Caco-2 (cell line): ENCODE measurements around the gene NTF3. TPM values are rescaled to one million over a fixed set of nuclear protein-coding genes. Genes with fewer than 3 reads are reported as not detected.

Experiments used
- Bru-seq: library from RNA; stranded (reverse); fragments of 400-500 nt; gene quantifications from one replicate; lab custom pipeline; 2021; lab: Mats Ljungman, UMichigan
- BruChase-seq, 2 experiments: library from RNA; stranded (reverse); fragments of 400-500 nt; gene quantifications; one replicate each; lab custom pipeline; 2021; lab: Mats Ljungman, UMichigan
- BruUV-seq: library from RNA; stranded (reverse); fragments of 400-500 nt; replicated peaks from 2 replicates; lab custom pipeline; 2021; lab: Mats Ljungman, UMichigan
- CTCF ChIA-PET: fragments of 300-600 bp; sonication (Branson Sonifier 250); formaldehyde crosslinking; loops from one replicate; lab custom pipeline; 2022; ENCODE audit warnings: antibody characterized with exemption; lab: Charles Lee
- POLR2A ChIA-PET: fragments of 300-600 bp; sonication (Branson Sonifier 250); formaldehyde crosslinking; loops from one replicate; lab custom pipeline; 2022; ENCODE audit warnings: antibody characterized with exemption; lab: Charles Lee
- DNase-seq, 2 experiments: peaks; one replicate each; pipeline versions ENCODE4 v3.0.0 to v3.0.0-alpha.2; 2020 to 2022
- H3K27me3 ChIP-seq: replicated peaks from 2 replicates; pipeline ENCODE4 v1.6.0; 2011; ENCODE audit warnings: low read length; ENCODE audit not compliant: control insufficient read depth, insufficient read depth
- H3K36me3 ChIP-seq: 2 replicates; pipeline ENCODE4 v1.5.1; 2011; ENCODE audit warnings: low read length; ENCODE audit not compliant: control insufficient read depth, insufficient read depth
- H3K4me1 ChIP-seq: fragments of 250-450 bp; sonication (Bioruptor Pico); 2 replicates; pipeline ENCODE4 v1.5.1; 2020; ENCODE audit warnings: mild to moderate bottlenecking
- H3K4me3 ChIP-seq: 2 replicates; pipeline ENCODE4 v1.5.1; 2011; ENCODE audit warnings: low read depth, mild to moderate bottlenecking, control low read depth, low read length
- H3K9me3 ChIP-seq: fragments of 250-450 bp; sonication (Bioruptor Pico); 2 replicates; pipeline ENCODE4 v1.5.1; 2020; ENCODE audit warnings: mild to moderate bottlenecking, moderate library complexity
- H3K27ac Mint-ChIP-seq: one replicate; pipeline ENCODE4 v1.8.0; 2022; ENCODE audit warnings: mixed read lengths; ENCODE audit not compliant: unreplicated experiment
- H3K27me3 Mint-ChIP-seq: one replicate; pipeline ENCODE4 v1.8.0; 2022; ENCODE audit warnings: mixed read lengths; ENCODE audit not compliant: insufficient read depth, unreplicated experiment
- H3K36me3 Mint-ChIP-seq: one replicate; pipeline ENCODE4 v1.8.0; 2022; ENCODE audit warnings: mild to moderate bottlenecking, mixed read lengths; ENCODE audit not compliant: insufficient read depth, unreplicated experiment
- H3K4me1 Mint-ChIP-seq: one replicate; pipeline ENCODE4 v1.8.0; 2022; ENCODE audit warnings: low read depth, mixed read lengths; ENCODE audit not compliant: unreplicated experiment
- H3K4me3 Mint-ChIP-seq: one replicate; pipeline ENCODE4 v1.8.0; 2022; ENCODE audit warnings: mild to moderate bottlenecking, moderate library complexity, mixed read lengths; ENCODE audit not compliant: unreplicated experiment
- H3K9me3 Mint-ChIP-seq: one replicate; pipeline ENCODE4 v1.8.0; 2022; ENCODE audit warnings: mixed read lengths; ENCODE audit not compliant: unreplicated experiment
- CTCF ChIP-seq, 2 experiments: fragments of 200-600 bp in 1 of 2; IDR thresholded peaks; 1 replicate in 1 of 2; 2 replicates in 1 of 2; pipeline versions ENCODE4 v1.5.1 to v1.8.0; 2011 to 2022; ENCODE audit warnings: antibody characterized with exemption in 1 of 2, control low read depth in 1 of 2, inconsistent platforms in 1 of 2, low read depth in 1 of 2, low read length in 1 of 2, mild to moderate bottlenecking in 1 of 2, moderate library complexity in 1 of 2; ENCODE audit not compliant: insufficient read depth in 1 of 2, severe bottlenecking in 1 of 2, unreplicated experiment in 1 of 2
- intact Hi-C: fragments of 100-400 bp; cut with micrococcal nuclease; formaldehyde crosslinking; loops from one replicate; pipeline ENCODE4 v1.10.0; 2022; ENCODE audit not compliant: unreplicated experiment
- long read RNA-seq: library from polyadenylated mRNA; stranded (forward); transcript quantifications from one replicate; pipeline ENCODE4 v2.0.0, GENCODE V29; 2022
- total RNA-seq: library from RNA; stranded (reverse); gene quantifications from 2 replicates; pipeline ENCODE4 v1.2.3, GENCODE V29; 2022

NTF3 gene
- total RNA-seq (5.3 and 7.5 TPM in 2 replicates), Bru-seq, nascent RNA (percentile 71 among the genes with signal in this experiment), BruChase-seq, experiment 1, labeled RNA remaining after a 2-hour chase (percentile 57 among the genes with signal in this experiment), BruChase-seq, experiment 2, labeled RNA remaining after a 6-hour chase (percentile 50 among the genes with signal in this experiment)
- long read RNA-seq, transcript NTF3-202 (2 exons, 1,336 nt), result major isoform, 17 of 19 reads
- long read RNA-seq, partial matches to known transcripts, result 0 of 19 reads
- long read RNA-seq, other reads (novel, unspliced or antisense), result 2 of 19 reads

DNA sequence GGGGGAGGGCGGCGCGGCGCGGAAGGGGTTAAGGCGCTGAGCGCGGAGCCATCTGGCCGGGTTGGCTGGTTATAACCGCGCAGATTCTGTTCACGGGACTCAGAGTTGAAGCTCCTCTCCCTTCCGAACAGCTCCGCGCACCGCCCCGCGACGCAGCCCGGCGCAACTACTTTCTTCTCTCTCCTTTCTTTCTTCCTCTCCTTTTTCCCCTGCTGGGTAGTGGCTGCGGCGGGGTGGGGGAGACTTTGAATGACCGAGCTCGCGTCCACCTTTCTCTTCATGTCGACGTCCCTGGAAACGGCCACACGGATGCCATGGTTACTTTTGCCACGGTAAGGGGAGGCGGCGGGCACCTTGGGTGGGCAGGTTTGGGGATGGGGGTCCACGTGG is at the start of gene NTF3:
NTF3 (plus strand) TSS at position 98 of the 390 bp plus-strand sequence; CDS start at position 315, 217 bp downstream.
- Histone ChIP-seq H3K36me3 (no peaks in the 10 kb centered on the region), H3K9me3 (no peaks in the 10 kb centered on the region), H3K4me1 (peaks cover 19% of the 10 kb centered on the region), H3K27me3 (no peaks in the 10 kb centered on the region), H3K4me3 (peak within 1 kb of the TSS; percentile 62)
- H3K4me3 Mint-ChIP-seq, result no peak within 1 kb of the TSS
- H3K27ac Mint-ChIP-seq, result peak within 1 kb of the TSS; percentile 71
- intact Hi-C loops, result loop anchor here (1.0 to 5.0 kb wide), 2 partner anchors 10 to 605 kb away; no protein-coding TSS in a partner anchor
- DNase-seq, result peak in 1 of 2 experiments; percentile 63
- no peaks in the 10 kb centered on the region for H3K36me3 Mint-ChIP-seq
- CTCF ChIA-PET, result interaction anchor here (0.7 to 1.0 kb wide), 4 partner anchors 42 to 260 kb away, joined by 3 to 5 read pairs (median 3); no protein-coding TSS in a partner anchor
- no peaks in the 10 kb centered on the region for H3K9me3 Mint-ChIP-seq
- H3K4me1 Mint-ChIP-seq, result peaks cover 26% of the 10 kb centered on the region
- no TSS peak for BruUV-seq
- TF ChIP-seq CTCF (IDR thresholded peaks at IDR 0.05; ENCODE audit: insufficient read depth in 1 of 2, low read depth in 1 of 2, low read length in 1 of 2, severe bottlenecking in 1 of 2, unreplicated experiment in 1 of 2), result no peak
- POLR2A ChIA-PET, result interaction anchor here (0.7 kb wide), 1 partner anchor 610 kb away, joined by 3 read pairs; no protein-coding TSS in a partner anchor
- H3K27me3 Mint-ChIP-seq, result no peaks in the 10 kb centered on the region

DNA sequence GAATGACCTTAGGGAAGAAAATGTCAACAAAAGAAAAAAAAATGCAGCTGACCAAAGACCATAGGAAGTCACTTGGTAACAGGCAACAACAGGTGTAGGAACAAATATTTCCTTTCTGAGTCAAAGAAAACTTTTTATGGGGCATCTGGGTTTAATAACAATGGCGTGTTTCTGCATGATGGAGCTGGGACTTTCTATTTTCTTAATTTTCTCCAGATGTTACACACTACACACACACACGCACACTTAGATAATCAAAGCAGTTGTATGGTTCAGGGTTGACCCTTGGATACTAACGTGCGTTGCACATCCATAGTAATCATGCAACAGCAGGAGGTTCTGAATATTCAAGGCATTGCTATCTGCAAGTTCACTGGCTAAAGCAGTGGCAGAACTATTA is 47.9 kb upstream of the NTF3 start:
- ChIA-PET CTCF (no interaction called here), POLR2A (no interaction called here)
- no peak overlapping the region for H3K27ac Mint-ChIP-seq
- intact Hi-C loops, result no loop called here
- TF ChIP-seq CTCF (IDR thresholded peaks at IDR 0.05; ENCODE audit: insufficient read depth in 1 of 2, low read depth in 1 of 2, low read length in 1 of 2, severe bottlenecking in 1 of 2, unreplicated experiment in 1 of 2), result no peak
- H3K36me3 Mint-ChIP-seq, result no peaks in the 10 kb centered on the region
- no peaks in the 10 kb centered on the region for H3K27me3 Mint-ChIP-seq
- H3K9me3 Mint-ChIP-seq, result peaks cover 15% of the 10 kb centered on the region
- no peak overlapping the region for H3K4me3 Mint-ChIP-seq
- Histone ChIP-seq H3K9me3 (no peaks in the 10 kb centered on the region), H3K36me3 (no peaks in the 10 kb centered on the region), H3K4me1 (no peaks in the 10 kb centered on the region), H3K27me3 (no peaks in the 10 kb centered on the region), H3K4me3 (no peak overlapping the region)
- BruUV-seq, result no TSS peak
- no peak for DNase-seq
- no peaks in the 10 kb centered on the region for H3K4me1 Mint-ChIP-seq

DNA sequence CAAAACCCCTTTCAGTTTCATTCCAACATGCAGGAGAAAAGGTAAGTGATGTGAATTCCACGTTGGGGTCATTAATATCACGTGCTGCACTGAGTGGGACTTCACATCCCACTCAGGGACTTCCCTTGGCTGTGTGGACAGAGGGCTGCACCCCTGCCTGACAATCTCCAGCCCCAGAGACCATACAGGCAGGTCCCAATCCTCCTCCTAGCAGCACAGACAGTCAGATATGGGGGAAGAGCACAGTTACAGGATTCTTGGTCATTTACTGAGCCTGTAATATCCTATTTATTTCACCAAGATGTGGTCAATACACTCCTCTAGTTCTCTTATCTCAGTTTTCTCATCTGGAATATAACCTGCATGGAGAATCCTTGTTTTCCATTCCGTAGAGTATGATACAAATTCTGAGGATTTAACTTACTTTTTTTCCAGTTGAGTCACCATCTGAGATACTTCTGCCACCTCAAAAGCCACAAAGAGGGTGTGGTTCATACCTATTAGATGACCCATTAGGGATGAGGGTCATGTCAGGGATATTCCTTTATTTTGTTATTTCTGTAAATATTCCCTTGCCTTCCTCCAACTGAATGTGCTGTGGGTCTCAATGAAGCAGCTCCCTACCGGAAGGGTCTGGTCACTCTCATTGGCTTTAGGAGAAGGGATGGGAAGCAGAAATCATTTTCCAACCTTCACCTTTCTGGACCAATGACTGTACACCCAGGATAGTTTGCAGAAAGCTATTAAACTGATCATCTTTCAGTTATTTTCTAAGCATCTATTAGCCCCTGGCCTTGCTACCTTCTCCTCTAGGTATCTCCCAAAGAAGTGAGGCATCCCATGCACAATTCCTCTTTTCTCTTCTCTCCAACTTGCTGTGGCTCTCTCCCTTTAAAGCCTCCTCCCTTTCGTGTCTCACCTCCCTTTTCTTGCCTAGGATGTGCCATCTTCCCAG is 43.0 kb upstream of the NTF3 start:
- Histone ChIP-seq H3K4me1 (peaks cover 36% of the 10 kb centered on the region), H3K36me3 (no peaks in the 10 kb centered on the region), H3K4me3 (no peak overlapping the region), H3K27me3 (no peaks in the 10 kb centered on the region), H3K9me3 (no peaks in the 10 kb centered on the region)
- Mint-ChIP-seq H3K4me3 (no peak overlapping the region), H3K9me3 (peaks cover 15% of the 10 kb centered on the region), H3K4me1 (peaks cover 21% of the 10 kb centered on the region), H3K27ac (no peak overlapping the region), H3K27me3 (no peaks in the 10 kb centered on the region), H3K36me3 (no peaks in the 10 kb centered on the region)
- TF ChIP-seq CTCF (IDR thresholded peaks at IDR 0.05; ENCODE audit: insufficient read depth in 1 of 2, low read depth in 1 of 2, low read length in 1 of 2, severe bottlenecking in 1 of 2, unreplicated experiment in 1 of 2), result no peak
- POLR2A ChIA-PET, result no interaction called here
- no TSS peak for BruUV-seq
- CTCF ChIA-PET, result no interaction called here
- intact Hi-C loops, result no loop called here
- no peak for DNase-seq
